SK-N-SH (cell line): ENCODE measurements around the gene FOXF1.

Experiments used
- IRF3 ChIP-seq: fragments of 150-350 bp; IDR thresholded peaks from 2 replicates; pipeline ENCODE4 v1.6.1; 2016; ENCODE audit warnings: mild to moderate bottlenecking, low read depth, low read length
- MXI1 ChIP-seq: IDR thresholded peaks from 2 replicates; pipeline ENCODE4 v1.6.1; 2012; ENCODE audit warnings: mild to moderate bottlenecking, low read depth, low read length, improper control_type of control experiment
- NFIC ChIP-seq: IDR thresholded peaks from 2 replicates; pipeline ENCODE4 v1.4.0; 2012; ENCODE audit warnings: borderline replicate concordance
- POLR2AphosphoS5 ChIP-seq: IDR thresholded peaks from 2 replicates; pipeline ENCODE4 v1.6.1; 2012; ENCODE audit warnings: low read depth, low read length
- SIN3A ChIP-seq: IDR thresholded peaks from 2 replicates; pipeline ENCODE4 v1.6.1; 2012; ENCODE audit warnings: low read depth, mild to moderate bottlenecking, low read length, moderate library complexity, borderline replicate concordance
- TAF1 ChIP-seq: IDR thresholded peaks from 2 replicates; pipeline ENCODE4 v1.6.1; 2012; ENCODE audit warnings: low read depth, mild to moderate bottlenecking, low read length, moderate library complexity, borderline replicate concordance
- TF ChIP-seq, protein P1 (sequence below): IDR thresholded peaks from 2 replicates; pipeline ENCODE4 v1.4.0; 2012; ENCODE audit warnings: low read depth
- TF ChIP-seq, protein P2 (sequence below): fragments of 200-600 bp; sonication (generic); IDR thresholded peaks from 2 replicates; pipeline ENCODE4 v1.6.1; 2017; ENCODE audit warnings: antibody characterized with exemption, mild to moderate bottlenecking, moderate library complexity

- TF ChIP-seq, protein P1, sequence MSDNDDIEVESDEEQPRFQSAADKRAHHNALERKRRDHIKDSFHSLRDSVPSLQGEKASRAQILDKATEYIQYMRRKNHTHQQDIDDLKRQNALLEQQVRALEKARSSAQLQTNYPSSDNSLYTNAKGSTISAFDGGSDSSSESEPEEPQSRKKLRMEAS, result no peak
- no peak for TF ChIP-seq MXI1
- TF ChIP-seq, protein P2, sequence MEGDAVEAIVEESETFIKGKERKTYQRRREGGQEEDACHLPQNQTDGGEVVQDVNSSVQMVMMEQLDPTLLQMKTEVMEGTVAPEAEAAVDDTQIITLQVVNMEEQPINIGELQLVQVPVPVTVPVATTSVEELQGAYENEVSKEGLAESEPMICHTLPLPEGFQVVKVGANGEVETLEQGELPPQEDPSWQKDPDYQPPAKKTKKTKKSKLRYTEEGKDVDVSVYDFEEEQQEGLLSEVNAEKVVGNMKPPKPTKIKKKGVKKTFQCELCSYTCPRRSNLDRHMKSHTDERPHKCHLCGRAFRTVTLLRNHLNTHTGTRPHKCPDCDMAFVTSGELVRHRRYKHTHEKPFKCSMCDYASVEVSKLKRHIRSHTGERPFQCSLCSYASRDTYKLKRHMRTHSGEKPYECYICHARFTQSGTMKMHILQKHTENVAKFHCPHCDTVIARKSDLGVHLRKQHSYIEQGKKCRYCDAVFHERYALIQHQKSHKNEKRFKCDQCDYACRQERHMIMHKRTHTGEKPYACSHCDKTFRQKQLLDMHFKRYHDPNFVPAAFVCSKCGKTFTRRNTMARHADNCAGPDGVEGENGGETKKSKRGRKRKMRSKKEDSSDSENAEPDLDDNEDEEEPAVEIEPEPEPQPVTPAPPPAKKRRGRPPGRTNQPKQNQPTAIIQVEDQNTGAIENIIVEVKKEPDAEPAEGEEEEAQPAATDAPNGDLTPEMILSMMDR, result no peak
- TF ChIP-seq SIN3A, result no peak
- no peak for TF ChIP-seq TAF1
- no peak for TF ChIP-seq POLR2AphosphoS5
- TF ChIP-seq NFIC, result no peak
- TF ChIP-seq IRF3, result no peak
Measured at GRCh38 chr16:86494565-86495356, 15.6 kb upstream of the FOXF1 start.
